Tibial nerve (tissue), 4 donors: ENCODE results near the gene MPST.

Experiments
- CTCF ChIP-seq, 5 experiments: fragments of 200-600 bp in 3 of 5; fragments of 450-650 bp in 2 of 5; sonication (generic) in 3 of 5; IDR thresholded peaks; one replicate each; pipeline ENCODE4 v1.5.1; 2016 to 2019; ENCODE audit warnings: antibody characterized with exemption in 5 of 5, mild to moderate bottlenecking in 3 of 5, moderate library complexity in 2 of 5
- EP300 ChIP-seq, 2 donors: sonication (generic); formaldehyde crosslinking; IDR thresholded peaks; one replicate each; pipeline ENCODE4 v1.6.1; 2017; ENCODE audit warnings: antibody characterized with exemption in 2 of 2, mild to moderate bottlenecking in 1 of 2
- POLR2A ChIP-seq, 2 donors: fragments of 450-650 bp; IDR thresholded peaks; one replicate each; pipeline ENCODE4 v1.6.1; 2017; ENCODE audit warnings: antibody characterized with exemption in 2 of 2, mild to moderate bottlenecking in 2 of 2, moderate library complexity in 2 of 2

GRCh38 chr22:37012956-37013355, 6.6 kb upstream of the MPST start:
- TF ChIP-seq CTCF (IDR thresholded peaks at IDR 0.05) = no peak
- no peak for TF ChIP-seq EP300 (IDR thresholded peaks at IDR 0.05)
- no peak for TF ChIP-seq POLR2A (IDR thresholded peaks at IDR 0.05)
